Left kidney (tissue), 8 donors: Measurements from ENCODE around the gene LRRC37B. TPM values are rescaled to one million over a fixed set of nuclear protein-coding genes. Genes with fewer than 3 reads are reported as not detected.
"Not testable (repeated sequence)": the region's sequence is repeated elsewhere in the genome, so short reads cannot be mapped to it uniquely, and the experiment has no call there.

Experiments
- DNase-seq: peaks from one replicate; pipeline ENCODE4 v3.0.0-alpha.2; 2013
- long read RNA-seq, 8 donors: transcript quantifications; one replicate each; lab custom pipeline, GENCODE V29; 2026
- polyA plus RNA-seq: library from polyadenylated mRNA; unstranded; fragments of 120-200 nt; gene quantifications from one replicate; pipeline ENCODE4 v1.2.1, GENCODE V29; 2013; ENCODE audit not compliant: insufficient read length

Gene LRRC37B
- polyA plus RNA-seq = 33.0 TPM
- long read RNA-seq, donor 1, partial matches to known transcripts = 0 of 4 reads
- long read RNA-seq, donor 1, other reads (novel, unspliced or antisense) = 0 of 4 reads
- long read RNA-seq, donor 2, partial matches to known transcripts = 0 of 3 reads
- long read RNA-seq, donor 2, other reads (novel, unspliced or antisense) = 0 of 3 reads
- long read RNA-seq, donor 3, partial matches to known transcripts = 0 of 3 reads
- long read RNA-seq, donor 3, other reads (novel, unspliced or antisense) = 0 of 3 reads
- long read RNA-seq, donor 4 = 0 reads
- long read RNA-seq, donor 5, partial matches to known transcripts = 0 of 2 reads
- long read RNA-seq, donor 5, other reads (novel, unspliced or antisense) = 0 of 2 reads
- long read RNA-seq, donor 6, partial matches to known transcripts = 0 of 1 reads
- long read RNA-seq, donor 6, other reads (novel, unspliced or antisense) = 0 of 1 reads
- long read RNA-seq, donor 7, partial matches to known transcripts = 0 of 3 reads
- long read RNA-seq, donor 7, other reads (novel, unspliced or antisense) = 0 of 3 reads
- long read RNA-seq, donor 8, partial matches to known transcripts = 0 of 1 reads
- long read RNA-seq, donor 8, other reads (novel, unspliced or antisense) = 0 of 1 reads

DNA sequence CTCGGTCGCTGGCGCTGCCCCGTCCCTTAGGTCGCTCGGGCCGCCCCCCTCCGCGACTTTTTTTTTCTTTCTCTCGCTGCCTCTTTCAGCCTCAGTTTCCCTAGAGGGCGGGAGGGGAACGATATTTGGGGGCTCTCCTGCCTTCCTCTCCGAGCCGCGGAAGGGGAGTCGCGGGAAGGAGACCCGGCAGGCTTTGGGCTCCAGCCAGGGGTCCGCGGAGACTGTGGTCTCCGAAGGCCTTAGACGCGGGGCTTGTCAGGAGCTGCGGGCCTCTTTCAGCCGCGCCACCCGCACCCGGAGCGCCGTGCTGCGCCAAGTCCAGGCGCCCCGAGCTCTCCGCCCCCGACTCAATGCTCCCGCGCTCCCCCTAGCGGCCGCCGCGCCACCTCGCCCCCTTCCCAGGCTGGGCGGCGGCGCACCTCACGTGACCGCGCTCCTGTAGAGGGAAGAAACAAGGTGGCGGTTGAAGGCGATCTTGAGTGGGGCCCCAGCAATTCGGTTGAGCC is at the start of gene LRRC37B:
Gene LRRC37B, plus strand, starts transcription at position 427 of the 506 bp plus-strand sequence. CDS start 14,010 bp downstream, outside the sequence.
- DNase-seq = peak; percentile 78

DNA sequence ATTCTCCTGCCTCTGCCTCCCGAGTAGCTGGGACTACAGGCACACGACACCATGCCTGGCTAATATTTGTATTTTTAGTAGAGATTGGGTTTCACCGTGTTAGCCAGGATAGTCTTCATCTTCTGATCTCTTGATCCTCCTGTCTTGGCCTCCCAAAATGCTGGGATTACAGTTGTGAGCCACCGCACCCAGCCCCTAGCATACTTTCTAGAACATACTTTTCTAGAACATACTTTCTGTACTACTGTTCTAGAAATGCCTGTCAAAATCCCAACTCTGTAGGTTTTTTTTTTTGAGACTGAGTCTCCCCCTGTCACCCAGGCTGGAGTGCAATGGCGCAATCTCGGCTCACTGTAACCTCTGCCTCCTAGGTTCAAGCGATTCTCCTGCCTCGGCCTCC is 43.1 kb upstream of the LRRC37B start:
- DNase-seq = not testable (repeated sequence)

DNA sequence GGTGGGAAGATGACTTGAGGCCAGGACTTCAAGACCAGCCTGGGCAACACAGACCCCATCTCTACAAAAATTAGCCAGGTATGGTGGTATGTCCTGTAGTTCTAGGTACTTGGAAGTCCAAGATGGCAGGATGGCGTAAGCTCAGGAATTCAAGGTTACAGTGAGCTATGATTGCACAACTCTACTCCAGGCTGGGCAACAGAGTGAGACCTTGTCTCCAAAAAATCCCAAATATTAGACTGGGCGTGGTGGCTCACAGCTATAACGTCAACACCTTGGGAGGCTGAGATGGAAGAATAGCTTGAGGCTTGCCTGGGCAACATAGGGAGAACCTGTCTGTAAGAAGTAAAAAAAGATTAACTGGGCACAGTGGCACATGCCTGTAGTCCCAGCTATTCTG is 39.5 kb upstream of the LRRC37B start:
- no peak for DNase-seq

DNA sequence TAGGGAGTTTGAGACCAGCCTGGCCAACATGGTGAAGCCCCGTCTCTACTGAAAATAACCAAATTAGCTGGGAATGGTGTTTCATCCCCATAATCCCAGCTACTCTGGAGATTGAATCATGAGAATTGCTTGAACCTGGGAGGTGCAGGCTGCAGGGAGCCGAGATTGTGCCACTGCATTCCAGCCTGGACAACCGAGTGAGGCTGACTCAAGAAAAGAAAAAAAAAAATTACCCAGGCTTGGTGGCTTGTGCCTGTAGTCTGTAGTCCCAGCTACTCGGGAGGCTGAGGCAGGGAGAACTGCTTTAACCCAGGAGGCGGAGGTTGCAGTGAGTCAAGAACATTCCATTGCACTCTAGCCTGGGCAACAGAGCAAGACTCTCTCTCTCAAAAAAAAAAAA is 36.8 kb upstream of the LRRC37B start:
- not testable (repeated sequence) for DNase-seq

DNA sequence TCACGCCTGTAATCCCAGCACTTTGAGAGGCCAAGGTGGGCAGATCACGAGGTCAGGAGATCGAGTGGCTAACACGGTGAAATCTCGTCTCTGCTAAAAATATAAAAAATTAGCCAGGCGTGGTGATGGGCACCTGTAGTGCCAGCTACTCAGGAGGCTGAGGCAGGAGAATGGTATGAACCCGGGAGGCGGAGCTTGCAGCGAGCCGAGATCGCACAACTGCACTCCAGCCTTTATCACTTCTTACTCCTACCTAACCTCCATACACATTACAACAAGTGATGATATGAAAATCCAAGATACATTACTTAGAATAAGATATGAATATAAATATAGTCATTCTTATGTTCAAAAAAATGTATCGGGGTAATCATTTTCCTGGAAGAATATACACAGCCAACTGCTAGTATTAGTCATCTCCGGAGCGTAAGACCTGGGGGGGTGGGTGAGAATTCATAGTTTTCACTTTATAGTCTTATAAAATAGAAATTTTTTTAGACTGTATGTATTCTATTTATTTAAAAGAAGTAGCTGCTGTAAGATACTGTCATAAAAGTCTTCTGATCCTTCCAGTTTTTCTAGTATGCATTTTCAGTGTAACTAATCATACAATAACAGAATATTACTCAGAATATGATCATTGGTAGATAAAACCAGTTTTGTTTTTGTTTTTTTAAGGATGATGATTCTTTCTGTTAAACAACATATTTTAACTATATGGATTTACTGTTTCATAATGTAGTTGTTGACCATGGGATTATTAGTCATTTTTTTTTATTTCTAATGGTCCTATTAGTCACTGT is 32.7 kb upstream of the LRRC37B start:
- DNase-seq = not testable (repeated sequence)

DNA sequence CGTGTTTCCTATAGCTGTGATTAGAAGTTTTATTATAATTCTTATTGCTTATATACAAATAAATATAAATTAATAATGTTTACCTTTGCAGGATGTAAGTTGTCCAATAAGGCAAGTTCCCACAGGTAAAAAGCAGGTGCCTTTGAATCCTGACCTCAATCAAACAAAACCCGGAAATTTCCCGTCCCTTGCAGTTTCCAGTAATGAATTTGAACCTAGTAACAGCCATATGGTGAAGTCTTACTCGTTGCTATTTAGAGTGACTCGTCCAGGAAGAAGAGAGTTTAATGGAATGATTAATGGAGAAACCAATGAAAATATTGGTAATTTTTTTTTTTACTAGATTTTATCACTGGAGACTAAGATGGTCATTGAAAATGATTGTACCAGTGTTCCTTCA is 31.8 kb upstream of the LRRC37B start:
- DNase-seq = not testable (repeated sequence)

DNA sequence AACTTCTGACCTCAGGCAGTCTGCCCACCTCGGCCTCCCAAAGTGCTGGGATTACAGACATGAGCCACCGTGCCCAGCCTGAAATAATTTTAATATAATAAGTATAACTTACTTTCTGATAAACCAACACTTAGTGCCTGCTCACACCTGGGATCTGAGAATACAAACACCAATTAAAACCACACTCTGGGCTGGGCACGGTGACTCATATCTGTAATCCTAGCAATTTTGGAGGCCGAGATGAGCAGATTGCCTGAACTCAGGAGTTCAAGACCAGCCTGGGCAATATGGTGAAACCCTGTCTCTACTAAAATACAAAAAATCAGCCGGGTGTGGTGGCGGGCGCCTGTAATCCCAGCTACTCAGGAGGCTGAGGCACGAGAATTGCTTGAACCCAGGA is 15.4 kb upstream of the LRRC37B start:
- not testable (repeated sequence) for DNase-seq

DNA sequence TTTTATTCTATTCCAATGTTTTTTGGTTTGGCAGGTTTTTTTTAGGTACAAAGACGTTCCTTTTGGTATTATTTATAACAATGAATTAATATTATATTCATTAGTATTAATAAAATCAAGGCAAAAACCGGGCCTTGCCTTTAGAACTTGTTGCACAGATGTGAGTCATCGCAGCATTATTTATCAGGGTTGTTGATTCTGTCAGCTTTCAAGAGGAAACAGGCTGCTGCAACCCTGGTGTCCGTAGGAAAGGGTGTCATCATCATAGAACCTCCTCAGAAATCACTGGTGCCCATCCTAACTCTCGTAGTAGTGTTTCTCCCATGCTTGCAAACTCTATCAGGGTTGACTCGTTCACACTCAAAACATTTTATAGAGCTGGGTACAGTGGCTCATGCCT is 10.2 kb upstream of the LRRC37B start:
- no peak for DNase-seq

DNA sequence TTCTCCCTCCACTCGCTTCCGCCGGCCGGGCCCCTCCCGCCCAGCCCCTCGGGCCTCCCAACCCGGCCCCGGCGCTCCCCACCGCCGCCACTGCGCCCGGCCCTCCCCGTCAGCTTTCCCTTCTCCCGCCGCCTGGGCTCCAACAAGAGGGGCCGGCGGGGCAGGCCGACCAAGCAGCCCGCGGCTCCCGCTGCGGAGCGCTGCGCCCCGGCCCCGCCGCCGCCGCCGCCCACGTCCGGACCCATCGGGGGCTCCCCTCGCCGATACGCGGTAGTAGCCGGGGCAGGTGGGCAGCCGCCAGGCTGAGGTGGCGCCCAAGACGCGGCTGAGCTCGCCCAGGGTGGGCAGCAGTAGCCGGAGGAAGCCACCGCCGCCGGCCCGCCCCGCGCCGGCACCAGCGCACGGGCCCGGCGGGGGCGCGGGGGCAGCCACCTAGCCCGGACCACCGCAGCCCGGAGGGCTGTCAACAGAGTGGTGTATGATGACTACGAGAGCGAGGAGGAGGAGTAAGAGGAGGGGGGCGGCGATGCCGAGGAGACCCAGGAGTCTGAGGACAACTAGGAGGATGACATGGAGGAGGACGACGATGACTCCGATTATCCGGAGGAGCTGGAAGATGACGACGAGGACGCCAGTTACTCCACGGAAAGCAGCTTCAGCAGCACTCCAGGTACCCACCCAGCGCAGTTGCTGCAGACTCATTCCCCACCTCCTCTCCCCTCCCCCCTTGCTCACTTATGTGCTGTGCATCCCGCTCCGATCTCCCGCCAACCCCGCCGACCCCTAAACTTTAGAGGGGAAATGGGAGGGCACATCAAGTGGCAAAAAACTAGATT is 498 bp downstream of the LRRC37B start:
- DNase-seq = no peak

DNA sequence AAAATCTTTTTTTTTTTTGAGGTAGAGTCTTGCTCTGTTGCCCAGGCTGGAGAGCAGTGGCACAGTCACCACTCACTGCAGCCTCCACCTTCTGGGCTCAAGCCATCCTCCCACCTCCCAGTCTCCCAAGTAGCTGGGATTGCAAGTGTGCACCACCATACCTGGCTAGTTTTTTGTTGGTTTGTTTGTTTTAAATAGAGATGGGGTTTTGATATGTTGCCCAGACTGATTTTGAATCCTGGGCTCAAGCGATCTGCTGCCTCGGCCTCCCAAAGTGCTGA is 2.0 kb downstream of the LRRC37B start:
- DNase-seq = no peak

DNA sequence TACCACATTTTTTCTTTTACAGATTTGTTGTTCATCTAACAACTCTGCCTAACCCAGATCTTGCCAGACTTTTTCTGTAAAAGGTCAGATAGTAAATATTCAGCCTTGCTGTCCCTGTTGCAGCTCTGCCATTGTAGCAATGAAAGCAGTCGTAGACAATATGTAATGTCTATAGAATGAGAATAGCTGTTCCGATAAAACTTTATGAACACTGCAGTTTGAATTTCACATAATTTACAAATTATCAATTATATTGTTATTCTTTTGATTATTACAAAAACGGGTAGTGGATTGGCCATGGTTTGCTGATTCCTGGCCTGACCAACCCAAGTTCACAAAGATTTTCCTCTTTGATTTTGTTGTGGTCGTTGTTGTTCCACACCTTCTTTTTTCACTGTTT is 2.9 kb downstream of the LRRC37B start:
- no peak for DNase-seq

DNA sequence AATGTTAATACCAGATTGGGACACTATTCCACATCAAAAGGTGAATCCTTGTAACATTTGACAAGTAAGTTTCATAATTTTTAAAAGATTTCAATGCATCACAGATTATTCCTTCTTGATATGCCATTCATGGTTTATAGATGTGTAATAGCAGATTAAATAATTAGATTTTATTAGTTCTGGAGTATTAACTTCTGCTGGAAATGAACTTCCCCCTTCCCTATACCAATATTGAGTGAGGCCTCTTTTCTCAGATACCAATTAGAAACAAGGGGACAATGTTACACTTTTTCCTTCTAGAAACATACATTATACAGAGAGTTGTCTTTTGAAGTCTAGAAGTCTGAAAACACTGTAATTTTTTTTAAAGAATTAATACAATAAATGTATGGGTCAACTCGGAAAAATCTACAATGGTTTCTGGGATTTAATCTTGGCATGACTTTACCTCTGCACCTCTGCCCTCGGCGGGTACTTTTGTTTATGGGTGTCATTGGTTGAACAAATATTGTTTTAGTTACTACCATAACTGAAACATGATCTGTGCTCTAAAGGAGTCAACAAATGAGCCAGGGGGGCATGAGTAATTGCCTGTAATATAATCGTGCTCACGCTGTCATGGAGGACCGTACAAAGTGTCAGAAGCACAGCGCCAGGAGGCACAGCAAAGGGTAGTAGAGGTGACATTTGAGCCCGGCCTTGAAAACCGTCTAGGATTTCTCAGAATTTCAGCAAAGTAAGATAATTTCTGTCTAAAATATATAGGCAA is 8.2 kb downstream of the LRRC37B start:
- peak; percentile 40 for DNase-seq

DNA sequence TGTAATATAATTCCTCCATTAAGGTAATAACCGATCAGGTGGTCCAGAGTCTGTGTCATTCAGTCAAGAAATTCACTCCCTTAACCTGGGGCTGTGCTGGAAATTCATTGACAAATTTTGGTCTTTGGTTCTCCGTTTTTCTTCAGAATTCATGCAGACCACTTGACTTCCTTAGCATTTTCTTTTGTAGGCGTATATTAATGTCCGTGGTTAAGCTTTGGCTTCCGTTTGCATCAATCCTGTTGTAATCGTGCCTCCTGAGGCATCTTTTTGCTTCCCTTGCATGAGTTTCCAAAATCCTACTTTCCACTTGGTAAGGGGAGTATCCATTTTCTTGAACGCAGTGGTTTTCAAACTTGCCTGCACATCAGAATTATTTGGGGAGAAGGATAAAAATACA is 9.0 kb downstream of the LRRC37B start:
- DNase-seq = no peak

DNA sequence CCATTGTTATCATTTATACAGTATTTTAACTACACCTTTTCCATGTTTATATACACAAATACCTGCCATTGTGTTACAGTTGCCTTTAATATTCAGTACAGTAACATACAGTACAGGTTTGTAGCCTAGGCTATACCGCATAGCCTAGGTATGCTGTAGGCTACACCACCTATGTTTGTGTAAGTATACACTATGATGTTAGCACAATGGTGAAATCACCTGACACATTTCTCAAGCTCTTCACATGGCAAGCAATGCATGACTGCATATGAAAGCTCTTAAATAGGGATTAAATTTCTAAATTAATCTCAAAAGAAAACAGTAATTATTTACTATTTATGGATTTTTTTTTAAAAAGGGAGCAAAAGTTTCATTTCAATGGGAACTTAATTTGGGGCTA is 12.0 kb downstream of the LRRC37B start:
- DNase-seq = no peak

DNA sequence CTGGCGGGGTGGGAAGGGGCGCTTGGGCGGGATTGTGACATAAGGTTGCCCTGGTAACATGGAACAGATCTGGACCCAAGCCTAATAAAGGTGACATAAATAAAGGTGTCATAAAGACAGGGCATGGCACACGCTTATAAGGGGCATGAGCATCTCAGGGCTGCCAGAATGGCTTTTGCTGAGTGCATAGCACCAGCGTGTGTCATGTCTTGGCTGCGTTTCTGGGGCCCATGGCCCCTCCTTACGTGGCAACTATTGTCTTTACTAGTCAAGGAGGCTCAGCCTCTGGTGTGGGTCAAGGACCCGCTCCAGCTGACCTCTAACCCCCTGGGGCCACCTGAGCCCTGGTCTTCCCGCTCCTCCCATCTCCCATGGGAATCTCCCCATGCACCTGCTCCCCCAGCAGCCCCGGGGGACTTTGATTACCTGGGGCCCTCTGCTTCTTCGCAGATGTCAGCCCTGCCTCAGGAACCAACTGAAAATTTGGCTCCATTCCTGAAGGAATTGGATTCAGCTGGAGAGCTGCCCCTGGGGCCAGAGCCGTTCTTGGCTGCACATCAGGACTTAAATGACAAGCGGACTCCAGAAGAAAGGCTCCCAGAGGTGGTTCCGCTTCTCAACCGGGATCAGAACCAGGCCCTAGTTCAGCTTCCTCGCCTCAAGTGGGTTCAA is 13.9 kb downstream of the LRRC37B start:
- DNase-seq = no peak

DNA sequence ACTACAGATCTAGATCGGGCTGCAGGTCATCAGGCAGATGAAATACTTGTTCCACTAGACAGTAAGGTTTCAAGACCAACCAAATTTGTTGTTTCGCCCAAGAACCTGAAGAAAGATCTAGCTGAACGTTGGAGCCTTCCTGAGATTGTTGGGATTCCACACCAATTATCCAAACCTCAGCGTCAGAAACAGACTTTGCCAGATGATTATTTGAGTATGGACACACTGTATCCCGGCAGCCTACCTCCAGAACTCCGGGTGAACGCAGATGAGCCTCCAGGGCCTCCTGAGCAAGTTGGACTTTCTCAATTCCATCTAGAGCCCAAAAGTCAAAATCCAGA is 14.4 kb downstream of the LRRC37B start:
- DNase-seq = no peak

DNA sequence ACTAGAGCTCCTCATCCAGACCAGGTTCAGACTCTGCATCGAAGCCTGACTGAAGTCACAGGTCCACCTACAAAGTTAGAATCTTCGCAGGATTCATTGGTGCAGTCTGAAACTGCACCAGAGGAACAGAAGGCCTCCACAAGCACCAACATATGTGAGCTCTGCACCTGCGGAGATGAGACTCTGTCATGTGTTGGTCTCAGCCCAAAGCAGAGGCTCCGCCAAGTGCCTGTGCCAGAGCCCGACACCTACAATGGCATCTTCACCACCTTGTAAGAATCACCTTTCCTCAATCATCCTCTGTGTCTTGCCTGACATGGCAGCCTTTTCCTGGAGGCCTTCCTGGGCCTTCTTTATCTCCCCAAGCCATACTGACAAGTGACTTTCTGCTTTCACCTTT is 15.4 kb downstream of the LRRC37B start:
- DNase-seq = not testable (repeated sequence)

DNA sequence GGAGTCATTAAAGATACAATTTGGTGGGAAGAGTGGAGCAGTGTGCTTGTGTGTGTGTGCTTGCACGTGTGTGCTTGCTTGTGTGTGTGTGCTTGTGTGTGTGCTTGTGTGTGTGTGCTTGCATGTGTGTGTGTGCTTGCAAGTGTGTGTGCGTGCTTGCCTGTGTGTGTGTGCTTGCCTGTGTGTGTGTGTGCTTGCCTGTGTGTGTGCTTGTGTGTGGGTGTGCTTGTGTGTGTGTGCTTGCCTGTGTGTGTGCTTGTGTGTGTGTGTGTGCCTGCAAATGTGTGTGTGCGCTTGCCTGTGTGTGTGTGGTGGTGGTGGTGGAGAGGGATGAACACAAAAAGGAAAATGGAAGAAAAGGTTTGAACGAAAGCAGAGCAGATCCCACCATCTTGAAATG is 20.1 kb downstream of the LRRC37B start:
- not testable (repeated sequence) for DNase-seq

DNA sequence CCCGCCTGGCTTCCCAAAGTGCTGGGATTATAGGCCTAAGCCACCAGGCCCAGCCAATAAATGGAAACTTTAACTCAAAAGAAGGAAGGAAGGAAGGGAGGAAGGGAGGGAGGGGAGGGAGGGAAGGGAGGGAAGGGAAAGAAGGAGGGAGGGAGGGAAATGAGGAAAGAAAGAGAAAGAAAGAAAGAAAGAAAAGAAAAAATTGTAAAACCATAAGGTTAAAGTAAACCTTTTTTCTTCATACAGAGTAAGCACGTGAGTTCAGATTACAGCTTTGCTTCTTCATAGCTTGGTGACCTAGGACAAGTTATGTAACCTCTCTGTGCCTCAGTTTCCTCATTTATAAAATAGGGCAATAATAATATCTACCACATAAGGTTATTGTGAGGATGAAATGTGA is 26.0 kb downstream of the LRRC37B start:
- DNase-seq = no peak

DNA sequence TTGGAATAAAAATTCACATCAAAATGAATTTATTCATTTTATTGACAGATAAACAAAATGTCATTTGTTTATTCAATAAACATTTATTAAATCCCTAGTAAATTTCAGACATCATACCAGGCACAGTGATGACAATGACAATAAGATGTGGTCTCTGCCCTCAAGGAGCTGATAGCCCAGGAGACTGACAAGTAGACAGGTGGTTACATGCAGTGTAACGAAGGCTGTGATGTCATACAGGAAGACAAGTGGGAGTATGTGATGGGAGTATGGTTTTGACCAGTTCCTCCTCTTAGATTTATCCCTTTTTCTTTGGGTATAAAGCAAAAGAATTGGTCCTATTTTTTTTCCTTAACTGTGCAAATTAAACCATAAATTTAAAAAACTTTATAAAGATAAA is 26.6 kb downstream of the LRRC37B start:
- not testable (repeated sequence) for DNase-seq

DNA sequence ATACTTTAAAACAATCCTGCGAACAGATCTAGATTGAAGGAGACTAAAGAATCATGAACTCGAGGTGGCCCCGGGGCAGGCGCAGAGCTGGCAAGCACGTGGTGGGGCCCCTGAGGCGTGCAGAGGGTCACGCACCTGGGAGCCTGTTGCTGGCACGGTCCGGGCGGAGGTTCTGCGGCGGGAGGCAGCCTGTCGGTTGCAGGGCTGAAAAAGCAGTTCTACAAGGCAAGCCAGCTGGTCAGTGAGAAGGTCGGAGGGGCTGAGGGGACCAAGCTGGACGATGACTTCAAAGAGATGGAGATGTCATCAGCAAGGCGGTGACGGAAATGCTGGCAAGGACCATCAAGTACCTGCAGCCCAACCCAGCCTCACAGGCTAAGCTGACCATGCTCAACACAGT is 33.1 kb downstream of the LRRC37B start:
- not testable (repeated sequence) for DNase-seq
